ENCODE results near the gene GPATCH8. TPM values are rescaled to one million over a fixed set of nuclear protein-coding genes. Genes with fewer than 3 reads are reported as not detected.

Gene GPATCH8
- total RNA-seq, 1 donor from 2014 or later, result 70.9 TPM

- no peaks in the 10 kb centered on the region for H3K4me1 Mint-ChIP-seq (ENCODE audit: low read depth)
- H3K9me3 Mint-ChIP-seq (ENCODE audit: low read depth), result no peaks in the 10 kb centered on the region
- TF ChIP-seq CTCF (IDR thresholded peaks at IDR 0.05; ENCODE audit: unreplicated experiment), result no peak
- H3K27ac Mint-ChIP-seq, result no peak overlapping the region
- no peak for DNase-seq (ENCODE audit: low spot score, unreplicated experiment)
- no peak overlapping the region for H3K4me3 Mint-ChIP-seq (ENCODE audit: low read depth)
- no peaks in the 10 kb centered on the region for H3K27me3 Mint-ChIP-seq
- H3K36me3 Mint-ChIP-seq (ENCODE audit: insufficient read depth), result peaks cover 15% of the 10 kb centered on the region
Observed at GRCh38 chr17:44416558-44417289, 86.5 kb downstream of the GPATCH8 start.

DNA sequence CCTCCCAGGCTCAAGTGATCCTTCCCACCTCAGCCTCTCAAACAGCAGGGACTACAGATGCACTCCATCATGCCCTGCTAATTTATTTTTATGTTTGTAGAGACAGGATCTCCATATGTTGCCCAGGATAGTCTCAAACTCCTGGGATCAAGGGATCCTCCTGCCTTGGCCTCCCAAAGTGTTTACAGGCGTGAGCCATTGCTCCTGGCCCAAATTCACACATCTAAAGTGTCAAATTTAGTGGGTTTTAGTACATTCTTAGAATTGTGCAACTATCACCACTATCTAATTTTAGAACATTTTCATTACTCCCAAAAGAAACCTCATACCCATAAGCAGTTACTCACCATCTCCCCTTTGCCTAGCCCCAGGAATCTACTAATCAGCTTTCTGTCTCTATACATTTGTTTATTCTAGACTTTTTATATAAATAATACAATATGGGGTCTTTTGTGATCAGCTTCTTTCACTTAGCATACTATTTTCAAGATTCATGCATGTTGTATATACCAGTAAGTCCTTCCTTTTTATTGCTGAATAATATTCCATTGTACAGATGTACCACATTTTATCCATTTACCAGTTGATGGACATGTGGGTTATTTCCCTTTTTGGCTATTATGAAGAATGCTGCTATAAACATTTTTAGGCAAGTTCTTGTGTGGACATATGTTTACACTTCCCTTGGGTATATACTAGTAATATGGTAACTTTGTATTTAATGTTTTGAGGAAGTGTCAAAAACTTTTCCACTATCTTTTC lies 88.6 kb downstream of the GPATCH8 start:
- H3K27me3 Mint-ChIP-seq, result no peaks in the 10 kb centered on the region
- H3K36me3 Mint-ChIP-seq (ENCODE audit: insufficient read depth), result peaks cover 16% of the 10 kb centered on the region

GRCh38 chr17:44409309-44410028 lies 93.7 kb downstream of the GPATCH8 start:
- DNase-seq (ENCODE audit: low spot score, unreplicated experiment), result no peak
- Mint-ChIP-seq H3K4me3 (ENCODE audit: low read depth) (no peak overlapping the region), H3K27ac (no peak overlapping the region), H3K9me3 (ENCODE audit: low read depth) (no peaks in the 10 kb centered on the region), H3K4me1 (ENCODE audit: low read depth) (no peaks in the 10 kb centered on the region), H3K27me3 (no peaks in the 10 kb centered on the region), H3K36me3 (ENCODE audit: insufficient read depth) (peaks cover 17% of the 10 kb centered on the region)
- TF ChIP-seq CTCF (IDR thresholded peaks at IDR 0.05; ENCODE audit: unreplicated experiment), result peak; percentile 30

More for the DNA sequence above, 88.6 kb downstream of the GPATCH8 start:
- TF ChIP-seq CTCF (IDR thresholded peaks at IDR 0.05; ENCODE audit: unreplicated experiment), result no peak
- Mint-ChIP-seq H3K4me1 (ENCODE audit: low read depth) (no peaks in the 10 kb centered on the region), H3K9me3 (ENCODE audit: low read depth) (no peaks in the 10 kb centered on the region), H3K27ac (no peak overlapping the region), H3K4me3 (ENCODE audit: low read depth) (no peak overlapping the region)
- DNase-seq (ENCODE audit: low spot score, unreplicated experiment), result no peak

GRCh38 chr17:44408786-44409185 lies 94.4 kb downstream of the GPATCH8 start:
- DNase-seq (ENCODE audit: low spot score, unreplicated experiment), result no peak
- no peaks in the 10 kb centered on the region for H3K9me3 Mint-ChIP-seq (ENCODE audit: low read depth)
- TF ChIP-seq CTCF (IDR thresholded peaks at IDR 0.05; ENCODE audit: unreplicated experiment), result no peak
- H3K27ac Mint-ChIP-seq, result no peak overlapping the region
- H3K4me1 Mint-ChIP-seq (ENCODE audit: low read depth), result no peaks in the 10 kb centered on the region
- H3K36me3 Mint-ChIP-seq (ENCODE audit: insufficient read depth), result peaks cover 14% of the 10 kb centered on the region
- no peak overlapping the region for H3K4me3 Mint-ChIP-seq (ENCODE audit: low read depth)
- no peaks in the 10 kb centered on the region for H3K27me3 Mint-ChIP-seq

- Mint-ChIP-seq H3K4me3 (ENCODE audit: low read depth) (no peak overlapping the region), H3K9me3 (ENCODE audit: low read depth) (no peaks in the 10 kb centered on the region), H3K36me3 (ENCODE audit: insufficient read depth) (peaks cover 14% of the 10 kb centered on the region), H3K27me3 (no peaks in the 10 kb centered on the region), H3K27ac (no peak overlapping the region), H3K4me1 (ENCODE audit: low read depth) (no peaks in the 10 kb centered on the region)
- DNase-seq (ENCODE audit: low spot score, unreplicated experiment), result no peak
- TF ChIP-seq CTCF (IDR thresholded peaks at IDR 0.05; ENCODE audit: unreplicated experiment), result no peak
Observed at GRCh38 chr17:44402564-44403172, 100.5 kb downstream of the GPATCH8 start.
